ENCODE measurements around the gene ZMYM2. TPM values are rescaled to one million over a fixed set of nuclear protein-coding genes. Genes with fewer than 3 reads are reported as not detected.

Gene ZMYM2
- total RNA-seq, 1 donor from 2014 or later, result 75.2 TPM

DNA sequence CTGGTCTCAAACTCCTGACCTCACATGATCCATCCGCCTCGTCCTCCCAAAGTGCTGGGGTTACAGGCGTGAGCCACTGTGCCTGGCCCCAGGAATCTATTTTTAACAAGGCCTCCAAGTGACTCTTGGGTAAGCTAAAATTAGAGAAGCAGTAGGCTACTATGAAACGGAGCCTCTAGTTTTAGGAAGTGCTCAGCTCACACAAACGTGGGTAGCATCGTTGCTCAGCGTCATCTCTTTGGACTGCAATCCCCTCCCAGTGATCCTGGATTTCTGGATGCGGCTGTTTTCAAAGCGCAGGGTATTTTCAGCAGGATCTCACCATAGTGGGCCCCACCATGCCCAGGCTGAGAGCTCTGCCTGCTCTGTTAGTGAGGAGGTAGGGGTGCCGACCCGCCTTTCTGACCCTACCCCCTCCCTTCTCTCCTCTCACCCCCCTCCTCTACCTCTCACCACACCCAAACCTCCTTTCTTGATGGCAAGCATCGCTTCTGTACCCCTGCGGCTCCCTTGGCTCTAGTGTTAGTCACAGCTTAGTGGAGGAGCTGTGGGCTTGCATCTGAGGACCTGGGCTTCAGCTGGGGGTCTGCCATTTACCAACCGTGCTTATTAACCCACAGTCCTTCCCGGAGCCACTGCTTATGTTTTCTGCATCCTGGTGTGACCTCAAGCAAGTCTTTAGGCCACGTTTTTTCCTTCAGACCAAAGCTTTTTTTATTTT, 168.2 kb downstream of the ZMYM2 start:
- H3K4me3 Mint-ChIP-seq, result no peak overlapping the region
- H3K36me3 Mint-ChIP-seq (ENCODE audit: low read depth), result no peaks in the 10 kb centered on the region
- peaks cover 20% of the 10 kb centered on the region for H3K27me3 Mint-ChIP-seq
- ChIA-PET CTCF (no interaction called here), POLR2A (interaction anchor here (0.7 kb wide), 1 partner anchor 48 kb away, joined by 7 read pairs; no protein-coding TSS in a partner anchor)
- H3K9me3 Mint-ChIP-seq, result no peaks in the 10 kb centered on the region
- ATAC-seq (ENCODE audit: low read depth) (no peak), DNase-seq (no peak)
- TF ChIP-seq, protein P1, sequence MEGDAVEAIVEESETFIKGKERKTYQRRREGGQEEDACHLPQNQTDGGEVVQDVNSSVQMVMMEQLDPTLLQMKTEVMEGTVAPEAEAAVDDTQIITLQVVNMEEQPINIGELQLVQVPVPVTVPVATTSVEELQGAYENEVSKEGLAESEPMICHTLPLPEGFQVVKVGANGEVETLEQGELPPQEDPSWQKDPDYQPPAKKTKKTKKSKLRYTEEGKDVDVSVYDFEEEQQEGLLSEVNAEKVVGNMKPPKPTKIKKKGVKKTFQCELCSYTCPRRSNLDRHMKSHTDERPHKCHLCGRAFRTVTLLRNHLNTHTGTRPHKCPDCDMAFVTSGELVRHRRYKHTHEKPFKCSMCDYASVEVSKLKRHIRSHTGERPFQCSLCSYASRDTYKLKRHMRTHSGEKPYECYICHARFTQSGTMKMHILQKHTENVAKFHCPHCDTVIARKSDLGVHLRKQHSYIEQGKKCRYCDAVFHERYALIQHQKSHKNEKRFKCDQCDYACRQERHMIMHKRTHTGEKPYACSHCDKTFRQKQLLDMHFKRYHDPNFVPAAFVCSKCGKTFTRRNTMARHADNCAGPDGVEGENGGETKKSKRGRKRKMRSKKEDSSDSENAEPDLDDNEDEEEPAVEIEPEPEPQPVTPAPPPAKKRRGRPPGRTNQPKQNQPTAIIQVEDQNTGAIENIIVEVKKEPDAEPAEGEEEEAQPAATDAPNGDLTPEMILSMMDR (IDR thresholded peaks at IDR 0.05), result no peak
- H3K4me1 Mint-ChIP-seq, result peaks cover 11% of the 10 kb centered on the region
- no peak overlapping the region for H3K27ac Mint-ChIP-seq
- intact Hi-C loops (cut with micrococcal nuclease), result loop anchor here (5.0 kb wide), 1 partner anchor 936 kb away; the partner anchor contains the start of gene LATS2

DNA sequence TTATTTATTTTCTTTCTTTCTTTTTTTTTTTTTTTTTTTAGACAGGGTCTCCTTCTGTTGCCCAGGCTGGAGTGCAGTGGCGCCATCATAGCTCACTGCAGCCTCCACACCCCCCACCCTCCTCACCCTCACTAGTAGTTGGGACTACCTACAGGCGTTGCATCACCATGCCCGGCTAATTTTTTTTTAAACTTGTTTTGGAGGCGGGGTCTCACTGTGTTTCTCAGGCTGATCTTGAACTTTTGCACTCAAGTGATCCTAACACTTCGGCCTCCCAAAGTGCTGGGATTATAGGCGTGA, 168.7 kb downstream of the ZMYM2 start:
- H3K4me1 Mint-ChIP-seq, result peaks cover 11% of the 10 kb centered on the region
- H3K36me3 Mint-ChIP-seq (ENCODE audit: low read depth), result no peaks in the 10 kb centered on the region
- ATAC-seq (ENCODE audit: low read depth), result peak; percentile 19
- H3K27ac Mint-ChIP-seq, result no peak overlapping the region
- intact Hi-C loops (cut with micrococcal nuclease), result loop anchor here (5.0 kb wide), 1 partner anchor 935 kb away; the partner anchor contains the start of gene LATS2
- CTCF ChIA-PET, result interaction anchor here (1.0 to 1.9 kb wide), 2 partner anchors 9 to 35 kb away, joined by 4 to 8 read pairs; no protein-coding TSS in a partner anchor
- POLR2A ChIA-PET, result interaction anchor here (0.7 to 1.0 kb wide), 2 partner anchors 8 to 48 kb away, joined by 3 to 7 read pairs; no protein-coding TSS in a partner anchor
- peaks cover 20% of the 10 kb centered on the region for H3K27me3 Mint-ChIP-seq
- peak overlapping the region; percentile 66 for H3K4me3 Mint-ChIP-seq
- TF ChIP-seq, protein P1 (IDR thresholded peaks at IDR 0.05), result no peak
- no peaks in the 10 kb centered on the region for H3K9me3 Mint-ChIP-seq
- no peak for DNase-seq

DNA sequence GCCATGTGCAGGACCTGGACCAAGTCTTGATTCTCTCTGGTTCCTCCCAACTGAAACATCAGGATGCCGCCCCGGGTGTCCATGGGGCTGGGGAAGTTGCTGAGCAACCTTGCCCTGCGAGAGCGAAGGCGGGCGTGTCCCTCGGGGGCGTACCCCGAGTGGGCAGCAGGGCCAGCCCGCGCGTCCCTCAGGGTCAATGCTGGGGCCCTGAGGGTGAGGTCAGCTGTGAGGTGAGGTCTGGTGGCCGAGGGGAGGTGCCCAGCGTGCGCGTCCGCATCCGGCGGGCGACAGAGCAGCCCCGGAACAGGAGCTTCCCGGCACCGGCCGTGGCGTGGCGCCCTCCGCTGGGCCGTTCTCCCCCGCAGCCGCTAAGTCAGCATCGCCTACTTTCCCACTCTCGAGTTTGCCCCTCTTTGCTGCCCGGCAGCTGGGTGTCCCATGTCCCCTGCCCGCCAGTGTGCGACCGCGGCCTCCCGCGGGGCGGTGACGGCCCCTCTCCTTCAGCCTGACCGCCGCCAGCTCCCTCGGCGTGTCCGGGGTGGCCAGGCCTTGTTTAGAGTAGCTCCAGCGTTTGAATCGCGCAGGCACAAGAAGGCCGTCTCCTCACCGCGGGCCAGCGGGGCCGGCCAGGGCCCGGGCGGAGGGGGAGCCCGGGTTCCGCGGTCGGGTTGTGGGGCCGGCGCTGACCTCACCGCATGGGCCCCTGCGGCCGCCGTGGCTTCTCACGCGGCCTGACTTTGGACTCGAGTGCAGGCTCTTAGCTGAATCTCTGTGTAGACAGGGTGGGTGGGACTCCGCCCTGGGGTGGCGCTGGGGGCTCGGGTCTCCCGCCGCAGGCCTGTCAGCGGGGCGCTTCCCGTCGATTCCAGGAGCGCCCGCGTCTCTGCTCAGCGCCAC, 169.3 kb downstream of the ZMYM2 start:
- Mint-ChIP-seq H3K4me3 (peak overlapping the region; percentile 66), H3K9me3 (no peaks in the 10 kb centered on the region), H3K36me3 (ENCODE audit: low read depth) (no peaks in the 10 kb centered on the region), H3K27me3 (peaks cover 22% of the 10 kb centered on the region), H3K27ac (no peak overlapping the region), H3K4me1 (peaks cover 11% of the 10 kb centered on the region)
- POLR2A ChIA-PET, result interaction anchor here (0.7 to 1.0 kb wide), 3 partner anchors 9 to 47 kb away, joined by 3 to 7 read pairs (median 6); no protein-coding TSS in a partner anchor
- CTCF ChIA-PET, result interaction anchor here (1.0 to 1.9 kb wide), 2 partner anchors 10 to 34 kb away, joined by 4 to 8 read pairs; no protein-coding TSS in a partner anchor
- DNase-seq (peak; percentile 31), ATAC-seq (ENCODE audit: low read depth) (peak; percentile 67)
- intact Hi-C loops (cut with micrococcal nuclease), result loop anchor here (1.0 to 5.0 kb wide), 2 partner anchors 33 to 934 kb away; partner anchors contain the start of genes GJA3 and LATS2
- TF ChIP-seq, protein P1 (IDR thresholded peaks at IDR 0.05), result no peak

DNA sequence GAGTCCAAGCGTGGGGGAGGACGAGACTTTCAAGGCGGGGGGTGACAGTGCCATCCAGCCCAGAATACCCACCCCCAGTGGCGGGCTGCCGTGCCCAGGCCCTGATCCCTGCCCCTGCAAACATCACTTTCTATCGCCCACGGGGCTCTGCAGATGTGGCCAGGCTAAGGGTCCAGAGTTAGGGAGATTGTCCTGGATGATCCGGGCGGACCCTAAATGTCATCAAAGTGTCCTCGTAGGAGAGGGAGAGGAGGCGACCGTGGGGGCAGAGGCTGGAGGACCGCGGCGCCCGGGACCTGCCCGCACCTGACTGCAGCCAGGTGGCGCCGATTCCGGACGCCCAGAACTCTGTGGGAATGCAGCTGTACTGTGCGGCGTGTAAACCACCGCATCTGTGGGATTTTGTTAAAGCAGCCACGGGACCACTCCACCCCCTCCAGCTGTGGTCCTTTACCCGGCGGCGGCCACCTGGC, 170.0 kb downstream of the ZMYM2 start:
- intact Hi-C loops (cut with micrococcal nuclease), result loop anchor here (1.0 to 5.0 kb wide), 2 partner anchors 33 to 934 kb away; partner anchors contain the start of genes GJA3 and LATS2
- peaks cover 11% of the 10 kb centered on the region for H3K4me1 Mint-ChIP-seq
- H3K4me3 Mint-ChIP-seq, result peak overlapping the region; percentile 66
- no peak for DNase-seq
- H3K36me3 Mint-ChIP-seq (ENCODE audit: low read depth), result no peaks in the 10 kb centered on the region
- no peak overlapping the region for H3K27ac Mint-ChIP-seq
- POLR2A ChIA-PET, result interaction anchor here (0.9 kb wide), 1 partner anchor 36 kb away, joined by 6 read pairs; no protein-coding TSS in a partner anchor
- no peaks in the 10 kb centered on the region for H3K9me3 Mint-ChIP-seq
- TF ChIP-seq, protein P1 (IDR thresholded peaks at IDR 0.05), result no peak
- CTCF ChIA-PET, result interaction anchor here (1.9 kb wide), 1 partner anchor 10 kb away, joined by 8 read pairs; no protein-coding TSS in a partner anchor
- peaks cover 23% of the 10 kb centered on the region for H3K27me3 Mint-ChIP-seq
- ATAC-seq (ENCODE audit: low read depth), result peak; percentile 11
